ENCODE measurements around the gene OR4E2.

- TF ChIP-seq CEBPB (IDR thresholded peaks at IDR 0.05) (no peak), USF1 (IDR thresholded peaks at IDR 0.05) (no peak), REST (IDR thresholded peaks at IDR 0.05; ENCODE audit: low read depth) (no peak), EP300 (IDR thresholded peaks at IDR 0.05; ENCODE audit: borderline replicate concordance) (no peak), MAX (IDR thresholded peaks at IDR 0.05) (no peak), RAD21 (IDR thresholded peaks at IDR 0.05; ENCODE audit: low read depth) (no peak), CREB1 (IDR thresholded peaks at IDR 0.05; ENCODE audit: low read depth) (no peak), EGR1 (IDR thresholded peaks at IDR 0.05) (no peak), TAF1 (IDR thresholded peaks at IDR 0.05; ENCODE audit: low read depth) (no peak), YY1 (IDR thresholded peaks at IDR 0.05; ENCODE audit: low read depth) (no peak)
These were observed 41.3 kb upstream of the OR4E2 start for GRCh38 chr14:21612324-21612723.
